ENCODE data around the gene POM121L12.

DNA sequence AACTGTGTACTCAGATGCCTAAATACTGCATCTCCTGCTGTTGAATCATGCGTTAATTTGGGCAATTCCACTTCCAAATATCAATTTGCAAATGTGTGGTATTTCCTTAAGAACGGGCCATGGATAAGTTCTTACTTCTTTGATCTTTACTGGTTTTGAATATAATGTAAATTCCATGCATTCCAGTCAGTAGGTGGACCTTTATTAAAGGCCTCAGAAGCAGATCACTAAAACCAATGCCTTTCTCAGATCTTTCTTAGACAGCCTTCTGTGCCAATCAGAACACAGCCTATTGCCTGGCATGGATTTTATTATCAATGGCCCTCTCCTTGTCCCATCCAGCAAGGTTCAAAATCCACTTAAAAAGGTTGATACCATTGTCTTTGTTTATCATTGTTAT is 21.5 kb upstream of the POM121L12 start:
- TF ChIP-seq, protein P1, sequence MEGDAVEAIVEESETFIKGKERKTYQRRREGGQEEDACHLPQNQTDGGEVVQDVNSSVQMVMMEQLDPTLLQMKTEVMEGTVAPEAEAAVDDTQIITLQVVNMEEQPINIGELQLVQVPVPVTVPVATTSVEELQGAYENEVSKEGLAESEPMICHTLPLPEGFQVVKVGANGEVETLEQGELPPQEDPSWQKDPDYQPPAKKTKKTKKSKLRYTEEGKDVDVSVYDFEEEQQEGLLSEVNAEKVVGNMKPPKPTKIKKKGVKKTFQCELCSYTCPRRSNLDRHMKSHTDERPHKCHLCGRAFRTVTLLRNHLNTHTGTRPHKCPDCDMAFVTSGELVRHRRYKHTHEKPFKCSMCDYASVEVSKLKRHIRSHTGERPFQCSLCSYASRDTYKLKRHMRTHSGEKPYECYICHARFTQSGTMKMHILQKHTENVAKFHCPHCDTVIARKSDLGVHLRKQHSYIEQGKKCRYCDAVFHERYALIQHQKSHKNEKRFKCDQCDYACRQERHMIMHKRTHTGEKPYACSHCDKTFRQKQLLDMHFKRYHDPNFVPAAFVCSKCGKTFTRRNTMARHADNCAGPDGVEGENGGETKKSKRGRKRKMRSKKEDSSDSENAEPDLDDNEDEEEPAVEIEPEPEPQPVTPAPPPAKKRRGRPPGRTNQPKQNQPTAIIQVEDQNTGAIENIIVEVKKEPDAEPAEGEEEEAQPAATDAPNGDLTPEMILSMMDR (IDR thresholded peaks at IDR 0.05): no peak
- TF ChIP-seq POLR2AphosphoS5 (IDR thresholded peaks at IDR 0.05; ENCODE audit: insufficient read depth in 1 of 2, low read depth in 1 of 2) (no peak), POLR2A (IDR thresholded peaks at IDR 0.05) (no peak)
